ENCODE results near the gene STARD13.

DNA sequence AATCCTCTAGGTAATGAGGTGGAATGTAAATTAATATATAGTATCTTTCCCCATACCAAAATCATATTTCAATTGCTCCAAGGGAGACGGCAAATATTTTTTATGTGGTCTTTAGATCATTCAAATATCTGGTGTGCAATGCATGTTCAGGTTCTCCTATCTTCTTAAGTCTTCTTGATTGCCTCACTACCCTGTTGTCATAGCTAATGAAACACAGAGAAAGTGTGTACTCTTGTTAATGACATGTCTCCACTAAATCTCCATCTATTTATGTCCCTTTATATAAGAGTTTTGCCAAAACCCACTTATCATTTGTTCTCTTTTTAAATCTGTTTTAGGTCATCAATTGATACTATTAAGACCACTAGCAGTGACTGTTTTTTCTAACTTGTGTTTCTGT is 6.6 kb downstream of the STARD13 start:
- TF ChIP-seq, protein P1, sequence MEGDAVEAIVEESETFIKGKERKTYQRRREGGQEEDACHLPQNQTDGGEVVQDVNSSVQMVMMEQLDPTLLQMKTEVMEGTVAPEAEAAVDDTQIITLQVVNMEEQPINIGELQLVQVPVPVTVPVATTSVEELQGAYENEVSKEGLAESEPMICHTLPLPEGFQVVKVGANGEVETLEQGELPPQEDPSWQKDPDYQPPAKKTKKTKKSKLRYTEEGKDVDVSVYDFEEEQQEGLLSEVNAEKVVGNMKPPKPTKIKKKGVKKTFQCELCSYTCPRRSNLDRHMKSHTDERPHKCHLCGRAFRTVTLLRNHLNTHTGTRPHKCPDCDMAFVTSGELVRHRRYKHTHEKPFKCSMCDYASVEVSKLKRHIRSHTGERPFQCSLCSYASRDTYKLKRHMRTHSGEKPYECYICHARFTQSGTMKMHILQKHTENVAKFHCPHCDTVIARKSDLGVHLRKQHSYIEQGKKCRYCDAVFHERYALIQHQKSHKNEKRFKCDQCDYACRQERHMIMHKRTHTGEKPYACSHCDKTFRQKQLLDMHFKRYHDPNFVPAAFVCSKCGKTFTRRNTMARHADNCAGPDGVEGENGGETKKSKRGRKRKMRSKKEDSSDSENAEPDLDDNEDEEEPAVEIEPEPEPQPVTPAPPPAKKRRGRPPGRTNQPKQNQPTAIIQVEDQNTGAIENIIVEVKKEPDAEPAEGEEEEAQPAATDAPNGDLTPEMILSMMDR (conservative IDR thresholded peaks at IDR 0.05; ENCODE audit: low read depth, low read length) = no peak
- TF ChIP-seq EZH2phosphoT487 (IDR thresholded peaks at IDR 0.05; ENCODE audit: borderline replicate concordance, low read length) (no peak), EZH2 (IDR thresholded peaks at IDR 0.05; ENCODE audit: low read length, unreplicated experiment) (no peak)
